Keratinocyte (primary cell): ENCODE results near the gene GAP43.

ENCODE experiments used
- EZH2 ChIP-seq: IDR thresholded peaks from one replicate; pipeline ENCODE4 v1.6.1; 2012; ENCODE audit warnings: inconsistent platforms, mild to moderate bottlenecking, low read length, moderate library complexity
- TF ChIP-seq, protein P1 (sequence below), 3 experiments: IDR thresholded peaks in 1 of 3; conservative IDR thresholded peaks in 1 of 3; optimal IDR thresholded peaks in 1 of 3; 2 replicates in 2 of 3; 3 replicates in 1 of 3; pipeline versions ENCODE3 to v1.5.1; 2011; ENCODE audit warnings: low read length in 3 of 3, mild to moderate bottlenecking in 3 of 3, moderate library complexity in 2 of 3, control low read depth in 1 of 3, inconsistent platforms in 1 of 3; ENCODE audit not compliant: insufficient read depth in 2 of 3; ENCODE audit errors: extremely low read depth in 1 of 3

DNA sequence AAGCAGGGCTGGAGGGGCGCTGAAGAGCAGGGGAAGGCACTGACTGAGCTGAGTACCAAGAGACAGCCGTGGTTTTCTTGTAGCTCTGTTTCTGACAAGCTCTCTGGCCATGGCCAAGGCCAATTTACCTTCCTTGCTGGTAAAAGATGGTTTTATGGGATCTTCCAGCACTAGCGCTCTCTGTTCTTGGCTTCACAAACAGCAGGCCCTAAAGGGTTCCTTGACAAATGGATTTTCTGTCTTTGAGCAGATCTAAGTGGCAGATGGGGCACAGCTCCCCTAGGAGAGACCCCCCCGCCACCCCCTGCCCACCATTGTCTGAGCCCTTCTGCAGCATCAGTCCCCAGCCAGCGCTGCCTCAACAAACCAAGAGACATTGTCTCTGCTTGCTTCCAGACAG lies 66.6 kb downstream of the GAP43 start:
- TF ChIP-seq, protein P1, sequence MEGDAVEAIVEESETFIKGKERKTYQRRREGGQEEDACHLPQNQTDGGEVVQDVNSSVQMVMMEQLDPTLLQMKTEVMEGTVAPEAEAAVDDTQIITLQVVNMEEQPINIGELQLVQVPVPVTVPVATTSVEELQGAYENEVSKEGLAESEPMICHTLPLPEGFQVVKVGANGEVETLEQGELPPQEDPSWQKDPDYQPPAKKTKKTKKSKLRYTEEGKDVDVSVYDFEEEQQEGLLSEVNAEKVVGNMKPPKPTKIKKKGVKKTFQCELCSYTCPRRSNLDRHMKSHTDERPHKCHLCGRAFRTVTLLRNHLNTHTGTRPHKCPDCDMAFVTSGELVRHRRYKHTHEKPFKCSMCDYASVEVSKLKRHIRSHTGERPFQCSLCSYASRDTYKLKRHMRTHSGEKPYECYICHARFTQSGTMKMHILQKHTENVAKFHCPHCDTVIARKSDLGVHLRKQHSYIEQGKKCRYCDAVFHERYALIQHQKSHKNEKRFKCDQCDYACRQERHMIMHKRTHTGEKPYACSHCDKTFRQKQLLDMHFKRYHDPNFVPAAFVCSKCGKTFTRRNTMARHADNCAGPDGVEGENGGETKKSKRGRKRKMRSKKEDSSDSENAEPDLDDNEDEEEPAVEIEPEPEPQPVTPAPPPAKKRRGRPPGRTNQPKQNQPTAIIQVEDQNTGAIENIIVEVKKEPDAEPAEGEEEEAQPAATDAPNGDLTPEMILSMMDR (optimal IDR thresholded peaks at IDR 0.05 in 1 of 3, IDR thresholded peaks at IDR 0.05 in 1 of 3, conservative IDR thresholded peaks at IDR 0.05 in 1 of 3; ENCODE audit: extremely low read depth in 1 of 3, insufficient read depth in 2 of 3, low read length in 3 of 3), result no peak
- no peak for TF ChIP-seq EZH2
